GM18499 (cell line): Measurements from ENCODE around the gene ADCY7.

Experiments
- ATAC-seq: cut with Tn5 transposase; IDR thresholded peaks from one replicate; pipeline ENCODE4 v1.9.1; 2021; ENCODE audit warnings: moderate number of reproducible peaks; ENCODE audit not compliant: insufficient read depth, unreplicated experiment

Gene ADCY7

GRCh38 chr16:50309527-50310307, 43.4 kb downstream of the ADCY7 start:
- ATAC-seq: no peak

DNA sequence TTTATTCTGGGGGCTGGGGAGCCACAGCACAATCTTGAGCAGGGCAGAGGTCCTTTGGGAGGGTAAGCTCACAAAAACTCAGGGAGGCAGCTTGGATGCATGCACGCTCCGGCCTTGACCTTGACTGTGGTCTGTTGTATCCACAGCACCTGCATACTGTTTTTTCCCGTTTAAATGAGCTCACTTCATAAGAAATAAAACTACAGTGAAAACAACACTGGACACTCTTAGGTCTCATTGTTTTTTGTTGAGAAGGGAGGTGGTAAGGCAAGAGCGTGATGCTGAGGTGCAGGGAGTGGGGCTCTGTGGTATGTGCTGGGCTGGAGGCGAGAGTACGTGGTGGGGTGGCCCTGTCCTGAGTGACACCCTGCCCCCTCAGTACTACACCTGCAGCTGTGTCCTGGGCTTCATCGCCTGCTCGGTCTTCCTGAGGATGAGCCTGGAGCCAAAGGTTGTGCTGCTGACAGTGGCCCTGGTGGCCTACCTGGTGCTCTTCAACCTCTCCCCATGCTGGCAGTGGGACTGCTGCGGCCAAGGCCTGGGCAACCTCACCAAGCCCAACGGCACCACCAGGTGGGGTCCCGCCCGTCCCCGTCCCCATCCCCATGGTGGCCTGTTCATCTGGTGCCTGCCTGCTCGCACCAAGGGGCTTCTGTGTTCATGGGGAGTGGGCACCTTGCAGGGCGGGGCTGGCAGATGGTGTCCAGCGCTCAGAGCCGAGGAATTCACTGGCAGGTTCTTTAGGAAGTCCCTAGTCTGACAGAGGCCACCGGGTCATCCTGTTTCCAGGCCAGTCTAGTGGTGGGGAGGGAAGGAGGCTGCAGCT, 44.2 kb downstream of the ADCY7 start:
- ATAC-seq: no peak

GRCh38 chr16:50311134-50311528, 44.8 kb downstream of the ADCY7 start:
- no peak for ATAC-seq

DNA sequence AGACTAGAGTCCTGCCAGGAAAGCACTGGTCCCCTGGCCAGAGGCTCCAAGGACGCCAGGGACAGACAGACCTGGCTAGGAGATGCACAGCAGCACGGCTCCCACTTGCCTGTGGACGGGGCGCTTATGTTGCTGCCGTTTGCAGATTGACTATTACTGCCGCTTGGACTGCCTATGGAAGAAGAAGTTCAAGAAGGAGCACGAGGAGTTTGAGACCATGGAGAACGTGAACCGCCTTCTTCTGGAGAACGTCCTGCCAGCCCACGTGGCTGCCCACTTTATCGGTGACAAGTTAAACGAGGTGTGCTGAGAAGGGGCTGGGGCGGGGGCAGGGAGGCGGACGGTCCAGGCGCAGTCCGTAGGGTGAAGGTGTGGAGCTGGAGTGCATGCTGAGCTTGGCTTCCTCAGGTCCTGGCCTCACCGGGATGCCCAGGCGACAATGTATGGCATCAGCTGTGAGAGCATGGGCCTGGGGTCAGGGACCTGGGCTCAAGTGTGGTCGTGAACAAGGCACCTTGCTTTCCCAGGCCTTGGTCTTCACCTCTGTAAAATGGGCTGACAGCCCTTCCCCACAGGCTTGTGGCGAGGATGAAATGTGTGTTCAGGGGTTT, 45.6 kb downstream of the ADCY7 start:
- no peak for ATAC-seq

GRCh38 chr16:50313596-50314478, 47.5 kb downstream of the ADCY7 start:
- ATAC-seq: no peak

- ATAC-seq: no peak
Measured at GRCh38 chr16:50314665-50315064, 48.3 kb downstream of the ADCY7 start.

- no peak for ATAC-seq
Measured at GRCh38 chr16:50315346-50315997, 49.1 kb downstream of the ADCY7 start.

DNA sequence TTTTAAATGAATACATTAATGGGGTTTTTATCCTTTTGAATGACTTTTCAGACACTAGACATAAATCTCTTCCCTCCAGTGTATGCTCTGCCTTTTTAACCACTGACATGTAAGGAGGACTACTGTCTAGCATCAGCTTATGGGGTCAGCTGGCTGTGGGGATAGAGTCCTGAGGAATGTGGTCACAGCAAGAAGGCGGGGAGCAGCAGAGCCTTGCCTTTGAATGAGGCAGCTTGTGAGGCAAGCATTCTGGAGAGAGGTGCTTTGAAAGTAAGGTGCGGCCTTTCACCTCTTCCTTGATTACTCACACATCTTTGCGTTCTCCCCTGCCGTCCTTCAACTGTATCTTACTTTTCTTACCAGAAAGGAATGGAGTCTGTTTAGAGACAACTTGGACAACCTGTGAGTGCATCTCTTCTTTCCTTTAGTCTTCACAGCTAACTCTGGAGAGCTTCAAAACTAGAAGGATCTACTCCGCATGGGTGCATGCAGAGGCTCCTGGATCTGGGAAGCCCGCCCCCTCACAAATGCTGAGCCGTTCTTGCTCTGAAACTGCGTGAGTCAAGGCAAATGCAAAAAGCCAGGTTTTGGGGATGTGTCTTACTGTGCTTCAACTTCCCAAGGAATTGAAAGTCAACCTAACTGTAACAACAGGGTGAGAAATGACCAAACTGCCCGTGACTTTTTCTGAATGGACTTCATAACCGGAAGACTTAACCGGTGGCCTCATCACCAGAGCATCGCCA, 49.9 kb downstream of the ADCY7 start:
- no peak for ATAC-seq

- ATAC-seq: no peak
Measured at GRCh38 chr16:50316848-50317630, 50.7 kb downstream of the ADCY7 start.

DNA sequence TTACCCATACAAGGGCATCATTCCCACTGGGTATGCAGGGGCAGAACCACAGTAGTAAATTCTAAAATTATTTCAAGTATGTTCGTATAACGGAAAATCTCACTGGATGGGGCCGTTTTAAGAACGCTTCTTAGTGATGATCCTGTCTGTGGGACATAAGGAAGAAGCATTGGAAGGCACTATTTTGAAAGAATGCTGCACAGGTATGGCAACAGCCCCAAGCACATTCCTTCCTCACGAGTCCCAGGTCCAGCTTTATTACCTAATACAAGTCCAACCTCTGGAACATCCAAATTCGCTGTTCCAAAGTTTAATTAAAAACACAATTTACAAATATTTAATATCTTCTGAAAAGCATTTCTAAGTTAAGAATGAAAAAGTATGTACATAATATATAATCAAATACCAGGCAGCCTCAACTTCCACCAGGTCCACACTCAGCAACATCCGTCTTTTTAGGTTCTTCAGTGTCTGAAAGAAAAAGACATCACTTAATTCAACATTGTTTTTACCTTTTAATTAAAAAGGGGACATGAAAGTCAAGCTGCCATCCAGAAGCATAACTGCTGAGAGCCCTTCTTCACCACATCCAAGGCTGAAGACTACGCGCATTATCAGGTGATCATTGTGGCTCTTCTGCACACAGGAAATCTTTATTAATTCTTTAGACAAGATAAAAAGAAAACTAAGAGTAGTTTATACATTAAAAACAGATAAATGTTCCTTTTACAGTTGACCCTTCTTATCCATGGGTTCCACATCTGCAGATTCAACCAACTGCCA, 52.6 kb downstream of the ADCY7 start:
- no peak for ATAC-seq

DNA sequence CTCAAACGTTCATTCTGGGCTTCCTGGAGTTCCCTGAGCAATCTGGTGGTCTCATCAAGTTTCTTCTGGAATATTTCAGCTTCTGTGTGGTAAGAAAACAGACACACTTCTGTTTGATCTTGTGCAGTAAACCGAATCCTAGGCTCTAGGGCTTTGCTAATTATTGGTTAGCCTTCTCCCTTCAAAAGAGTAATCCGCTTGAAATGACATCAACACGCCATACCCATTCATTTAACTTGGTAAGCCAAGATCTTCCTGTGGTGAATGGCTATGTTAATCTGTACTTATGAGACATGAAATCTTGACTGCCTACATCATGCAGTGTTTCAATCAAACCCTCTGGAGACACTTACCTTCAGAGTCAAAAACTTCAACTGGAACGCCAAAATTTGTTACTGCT, 54.0 kb downstream of the ADCY7 start:
- no peak for ATAC-seq

GRCh38 chr16:50322333-50322732, 56.0 kb downstream of the ADCY7 start:
- no peak for ATAC-seq

- ATAC-seq: no peak
Measured at GRCh38 chr16:50323335-50324011, 57.1 kb downstream of the ADCY7 start.

- no peak for ATAC-seq
Measured at GRCh38 chr16:50324345-50324744, 58.0 kb downstream of the ADCY7 start.

DNA sequence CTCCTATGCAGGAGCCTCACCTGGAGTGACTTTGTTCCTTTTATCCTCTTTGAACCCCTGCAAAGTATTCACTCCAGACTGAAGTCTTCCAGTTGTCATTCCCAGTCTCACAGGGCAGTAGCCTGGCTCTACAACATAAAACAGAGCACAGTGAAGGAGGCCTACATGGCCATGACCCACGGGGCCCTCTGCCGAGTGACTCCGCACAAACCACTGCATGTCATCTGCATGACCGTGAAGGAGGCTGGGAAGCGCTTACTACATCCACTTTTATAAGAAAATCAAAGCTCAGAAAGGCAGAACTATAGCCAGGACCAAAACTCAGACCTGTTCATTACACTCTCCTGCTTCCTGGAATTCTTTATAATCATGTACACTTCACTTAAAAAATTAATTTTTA, 59.9 kb downstream of the ADCY7 start:
- ATAC-seq: no peak

- ATAC-seq: no peak
Measured at GRCh38 chr16:50326835-50327465, 60.6 kb downstream of the ADCY7 start.
